Activated CD4-positive, alpha-beta memory T cell treated with anti-CD3 and anti-CD28 coated beads for 36 hours (primary cell): ENCODE results near the gene SLC8A2. TPM values are rescaled to one million over a fixed set of nuclear protein-coding genes. Genes with fewer than 3 reads are reported as not detected.

Experiments
- CTCF ChIA-PET: fragments of 350-600 bp; sonication (Branson Sonifier 250); formaldehyde crosslinking; loops from one replicate; lab custom pipeline; 2021; ENCODE audit warnings: antibody characterized with exemption, inconsistent platforms; lab: Charles Lee
- POLR2A ChIA-PET: fragments of 350-600 bp; sonication (Branson Sonifier 250); formaldehyde crosslinking; loops from one replicate; lab custom pipeline; 2021; ENCODE audit warnings: antibody characterized with exemption; lab: Charles Lee
- DNase-seq: peaks from one replicate; pipeline ENCODE4 v3.0.0-alpha.2; 2020
- H3K27ac Mint-ChIP-seq: one replicate; pipeline ENCODE4 v1.8.0; 2021; ENCODE audit warnings: mixed read lengths
- H3K27me3 Mint-ChIP-seq: one replicate; pipeline ENCODE4 v1.8.0; 2021; ENCODE audit warnings: mixed read lengths
- H3K36me3 Mint-ChIP-seq: one replicate; pipeline ENCODE4 v1.8.0; 2021; ENCODE audit warnings: mixed read lengths
- H3K4me1 Mint-ChIP-seq: one replicate; pipeline ENCODE4 v1.8.0; 2021; ENCODE audit warnings: low read depth, mixed read lengths
- H3K4me3 Mint-ChIP-seq: one replicate; pipeline ENCODE4 v1.8.0; 2021; ENCODE audit warnings: mild to moderate bottlenecking, mixed read lengths
- H3K9me3 Mint-ChIP-seq: one replicate; pipeline ENCODE4 v1.8.0; 2021; ENCODE audit warnings: mixed read lengths
- intact Hi-C: fragments of 100-400 bp; cut with micrococcal nuclease; formaldehyde crosslinking; loops from one replicate; pipeline ENCODE4 v1.15.1; 2023
- total RNA-seq, 2 experiments: library from RNA; stranded (reverse); gene quantifications; one replicate each; pipeline ENCODE4 v1.2.3, GENCODE V29; 2021

Gene SLC8A2
- total RNA-seq, 2 experiments from 2014 or later = 0.14 TPM; not detected in 1

- ChIA-PET POLR2A (no interaction called here), CTCF (no interaction called here)
- DNase-seq = no peak
- H3K4me1 Mint-ChIP-seq = peaks cover 9% of the 10 kb centered on the region
- no peaks in the 10 kb centered on the region for H3K36me3 Mint-ChIP-seq
- intact Hi-C loops = no loop called here
- no peaks in the 10 kb centered on the region for H3K9me3 Mint-ChIP-seq
- no peak overlapping the region for H3K4me3 Mint-ChIP-seq
- H3K27ac Mint-ChIP-seq = no peak overlapping the region
- H3K27me3 Mint-ChIP-seq = peaks cover 48% of the 10 kb centered on the region
Measured at GRCh38 chr19:47467914-47468313, 3.8 kb downstream of the SLC8A2 start.

GRCh38 chr19:47465957-47466356 is 5.7 kb downstream of the SLC8A2 start:
- POLR2A ChIA-PET = no interaction called here
- Mint-ChIP-seq H3K36me3 (no peaks in the 10 kb centered on the region), H3K27ac (no peak overlapping the region), H3K27me3 (peaks cover 36% of the 10 kb centered on the region), H3K4me3 (no peak overlapping the region), H3K9me3 (no peaks in the 10 kb centered on the region), H3K4me1 (peaks cover 2% of the 10 kb centered on the region)
- no peak for DNase-seq
- intact Hi-C loops = no loop called here
- CTCF ChIA-PET = no interaction called here

GRCh38 chr19:47464675-47465419 is 6.8 kb downstream of the SLC8A2 start:
- ChIA-PET POLR2A (no interaction called here), CTCF (no interaction called here)
- DNase-seq = no peak
- Mint-ChIP-seq H3K4me3 (no peak overlapping the region), H3K4me1 (no peaks in the 10 kb centered on the region), H3K27ac (no peak overlapping the region), H3K9me3 (no peaks in the 10 kb centered on the region), H3K36me3 (no peaks in the 10 kb centered on the region), H3K27me3 (peaks cover 28% of the 10 kb centered on the region)
- intact Hi-C loops = no loop called here

- Mint-ChIP-seq H3K27ac (no peak overlapping the region), H3K4me3 (no peak overlapping the region), H3K27me3 (peaks cover 10% of the 10 kb centered on the region), H3K9me3 (no peaks in the 10 kb centered on the region), H3K36me3 (no peaks in the 10 kb centered on the region), H3K4me1 (peaks cover 2% of the 10 kb centered on the region)
- intact Hi-C loops = no loop called here
- DNase-seq = no peak
- ChIA-PET POLR2A (no interaction called here), CTCF (no interaction called here)
Measured at GRCh38 chr19:47461876-47462275, 9.8 kb downstream of the SLC8A2 start.

GRCh38 chr19:47459477-47459876 is 12.2 kb downstream of the SLC8A2 start:
- no peaks in the 10 kb centered on the region for H3K36me3 Mint-ChIP-seq
- CTCF ChIA-PET = interaction anchor here (0.8 kb wide), 1 partner anchor 23 kb away, joined by 3 read pairs; no protein-coding TSS in a partner anchor
- no peak for DNase-seq
- H3K27me3 Mint-ChIP-seq = peaks cover 21% of the 10 kb centered on the region
- H3K27ac Mint-ChIP-seq = no peak overlapping the region
- POLR2A ChIA-PET = no interaction called here
- H3K4me1 Mint-ChIP-seq = peaks cover 2% of the 10 kb centered on the region
- peaks cover 9% of the 10 kb centered on the region for H3K9me3 Mint-ChIP-seq
- no peak overlapping the region for H3K4me3 Mint-ChIP-seq
- intact Hi-C loops = no loop called here

- peaks cover 2% of the 10 kb centered on the region for H3K4me1 Mint-ChIP-seq
- POLR2A ChIA-PET = no interaction called here
- CTCF ChIA-PET = interaction anchor here (0.8 kb wide), 1 partner anchor 22 kb away, joined by 3 read pairs; no protein-coding TSS in a partner anchor
- H3K27me3 Mint-ChIP-seq = peaks cover 26% of the 10 kb centered on the region
- no peaks in the 10 kb centered on the region for H3K36me3 Mint-ChIP-seq
- no peak for DNase-seq
- no peak overlapping the region for H3K27ac Mint-ChIP-seq
- peaks cover 9% of the 10 kb centered on the region for H3K9me3 Mint-ChIP-seq
- intact Hi-C loops = no loop called here
- no peak overlapping the region for H3K4me3 Mint-ChIP-seq
Measured at GRCh38 chr19:47458672-47459071, 13.0 kb downstream of the SLC8A2 start.

- H3K4me1 Mint-ChIP-seq = peaks cover 2% of the 10 kb centered on the region
- peaks cover 26% of the 10 kb centered on the region for H3K27me3 Mint-ChIP-seq
- no peak overlapping the region for H3K27ac Mint-ChIP-seq
- CTCF ChIA-PET = no interaction called here
- intact Hi-C loops = no loop called here
- DNase-seq = no peak
- POLR2A ChIA-PET = no interaction called here
- peaks cover 9% of the 10 kb centered on the region for H3K9me3 Mint-ChIP-seq
- no peak overlapping the region for H3K4me3 Mint-ChIP-seq
- no peaks in the 10 kb centered on the region for H3K36me3 Mint-ChIP-seq
Measured at GRCh38 chr19:47456721-47457474, 14.8 kb downstream of the SLC8A2 start.

GRCh38 chr19:47450478-47450877 is 21.2 kb downstream of the SLC8A2 start:
- Mint-ChIP-seq H3K4me3 (no peak overlapping the region), H3K36me3 (no peaks in the 10 kb centered on the region), H3K27ac (no peak overlapping the region), H3K9me3 (peaks cover 2% of the 10 kb centered on the region), H3K4me1 (peaks cover 17% of the 10 kb centered on the region), H3K27me3 (peaks cover 39% of the 10 kb centered on the region)
- POLR2A ChIA-PET = no interaction called here
- CTCF ChIA-PET = interaction anchor here (0.9 kb wide), 1 partner anchor 14 kb away, joined by 3 read pairs; no protein-coding TSS in a partner anchor
- intact Hi-C loops = loop anchor here (1.0 kb wide), 1 partner anchor 21 kb away; the partner anchor contains the start of gene SLC8A2
- DNase-seq = no peak

- DNase-seq = no peak
- no peaks in the 10 kb centered on the region for H3K36me3 Mint-ChIP-seq
- intact Hi-C loops = no loop called here
- H3K9me3 Mint-ChIP-seq = no peaks in the 10 kb centered on the region
- peaks cover 34% of the 10 kb centered on the region for H3K4me1 Mint-ChIP-seq
- POLR2A ChIA-PET = no interaction called here
- H3K27ac Mint-ChIP-seq = no peak overlapping the region
- no peak overlapping the region for H3K4me3 Mint-ChIP-seq
- H3K27me3 Mint-ChIP-seq = peaks cover 45% of the 10 kb centered on the region
- CTCF ChIA-PET = interaction anchor here (1.6 to 2.2 kb wide), 2 partner anchors 12 to 20 kb away, joined by 7 to 10 read pairs; no protein-coding TSS in a partner anchor
Measured at GRCh38 chr19:47448360-47448727, 23.3 kb downstream of the SLC8A2 start.

GRCh38 chr19:47447470-47448359 is 24.0 kb downstream of the SLC8A2 start:
- ChIA-PET CTCF (interaction anchor here (1.0 to 2.2 kb wide), 4 partner anchors 11 to 259 kb away, joined by 4 to 10 read pairs (median 6); no protein-coding TSS in a partner anchor), POLR2A (interaction anchor here (0.8 kb wide), 1 partner anchor 14 kb away, joined by 3 read pairs; no protein-coding TSS in a partner anchor)
- no peak overlapping the region for H3K27ac Mint-ChIP-seq
- H3K27me3 Mint-ChIP-seq = peaks cover 52% of the 10 kb centered on the region
- DNase-seq = peak; percentile 80
- peak overlapping the region; percentile 42 for H3K4me3 Mint-ChIP-seq
- intact Hi-C loops = no loop called here
- no peaks in the 10 kb centered on the region for H3K36me3 Mint-ChIP-seq
- H3K4me1 Mint-ChIP-seq = peaks cover 39% of the 10 kb centered on the region
- no peaks in the 10 kb centered on the region for H3K9me3 Mint-ChIP-seq

GRCh38 chr19:47446534-47447469 is 24.9 kb downstream of the SLC8A2 start:
- peak; percentile 65 for DNase-seq
- intact Hi-C loops = no loop called here
- ChIA-PET CTCF (interaction anchor here (0.6 to 2.2 kb wide), 6 partner anchors 10 to 260 kb away, joined by 3 to 10 read pairs (median 6); partner anchors contain the start of gene KPTN), POLR2A (no interaction called here)
- H3K27ac Mint-ChIP-seq = no peak overlapping the region
- no peaks in the 10 kb centered on the region for H3K9me3 Mint-ChIP-seq
- peak overlapping the region; percentile 42 for H3K4me3 Mint-ChIP-seq
- peaks cover 57% of the 10 kb centered on the region for H3K27me3 Mint-ChIP-seq
- peaks cover 39% of the 10 kb centered on the region for H3K4me1 Mint-ChIP-seq
- H3K36me3 Mint-ChIP-seq = no peaks in the 10 kb centered on the region
